Measurements from ENCODE around the gene ADGRF4. TPM values are rescaled to one million over a fixed set of nuclear protein-coding genes. Genes with fewer than 3 reads are reported as not detected.

ADGRF4 gene
- total and polyA plus RNA-seq, 4 donors = 0.10 to 0.48 (median 0.22) TPM

DNA sequence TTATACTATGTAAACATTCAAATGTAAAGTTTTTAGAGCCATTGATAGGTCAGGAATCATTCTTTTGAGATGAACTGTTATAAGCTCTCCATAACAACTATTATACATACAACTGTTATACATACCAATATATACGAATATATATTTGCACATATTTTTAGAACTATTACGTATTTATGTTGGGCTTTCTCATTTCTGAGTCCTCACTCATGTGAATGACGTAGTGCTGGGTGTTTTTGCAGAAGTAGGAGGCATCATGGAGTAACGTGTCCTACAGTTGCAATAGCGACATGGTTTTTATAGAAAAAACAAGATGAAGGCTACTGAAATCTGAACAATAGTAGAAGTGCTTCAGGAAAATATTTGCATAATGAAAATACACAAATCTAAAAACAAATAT, 36.4 kb upstream of the ADGRF4 start:
- no peaks in the 10 kb centered on the region for H3K9me3 ChIP-seq (ENCODE audit: control insufficient read depth in 4 of 4, insufficient read depth in 3 of 4, low read length in 3 of 4)
- no peaks in the 10 kb centered on the region for H3K36me3 ChIP-seq (ENCODE audit: control insufficient read depth in 4 of 4, insufficient read depth in 4 of 4, low read length in 4 of 4)
- no peak overlapping the region for H3K27ac ChIP-seq (ENCODE audit: low read depth in 1 of 2, low read length in 1 of 2)
- WGBS, 2 donors = 73 to 80% methylated on average over 5 of the region's 5 CpGs
- no peak overlapping the region for H3K9ac ChIP-seq (ENCODE audit: insufficient read depth in 1 of 2, low read length in 2 of 2)
- ATAC-seq (ENCODE audit: insufficient read depth, low FRiP score) (no peak), DNase-seq (no peak)
- TF ChIP-seq, protein P1, sequence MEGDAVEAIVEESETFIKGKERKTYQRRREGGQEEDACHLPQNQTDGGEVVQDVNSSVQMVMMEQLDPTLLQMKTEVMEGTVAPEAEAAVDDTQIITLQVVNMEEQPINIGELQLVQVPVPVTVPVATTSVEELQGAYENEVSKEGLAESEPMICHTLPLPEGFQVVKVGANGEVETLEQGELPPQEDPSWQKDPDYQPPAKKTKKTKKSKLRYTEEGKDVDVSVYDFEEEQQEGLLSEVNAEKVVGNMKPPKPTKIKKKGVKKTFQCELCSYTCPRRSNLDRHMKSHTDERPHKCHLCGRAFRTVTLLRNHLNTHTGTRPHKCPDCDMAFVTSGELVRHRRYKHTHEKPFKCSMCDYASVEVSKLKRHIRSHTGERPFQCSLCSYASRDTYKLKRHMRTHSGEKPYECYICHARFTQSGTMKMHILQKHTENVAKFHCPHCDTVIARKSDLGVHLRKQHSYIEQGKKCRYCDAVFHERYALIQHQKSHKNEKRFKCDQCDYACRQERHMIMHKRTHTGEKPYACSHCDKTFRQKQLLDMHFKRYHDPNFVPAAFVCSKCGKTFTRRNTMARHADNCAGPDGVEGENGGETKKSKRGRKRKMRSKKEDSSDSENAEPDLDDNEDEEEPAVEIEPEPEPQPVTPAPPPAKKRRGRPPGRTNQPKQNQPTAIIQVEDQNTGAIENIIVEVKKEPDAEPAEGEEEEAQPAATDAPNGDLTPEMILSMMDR (IDR thresholded peaks at IDR 0.05; ENCODE audit: control extremely low read depth, extremely low read depth) = no peak
- no peaks in the 10 kb centered on the region for H3K27me3 ChIP-seq (ENCODE audit: control insufficient read depth in 3 of 3, insufficient read depth in 3 of 3, low read length in 2 of 3)
- no peak overlapping the region for H3K4me3 ChIP-seq
- H3K4me1 ChIP-seq (ENCODE audit: control insufficient read depth in 5 of 5, insufficient read depth in 5 of 5, low read length in 5 of 5) = peaks cover 0 to 3% (median 0%) of the 10 kb centered on the region in 5 donors

DNA sequence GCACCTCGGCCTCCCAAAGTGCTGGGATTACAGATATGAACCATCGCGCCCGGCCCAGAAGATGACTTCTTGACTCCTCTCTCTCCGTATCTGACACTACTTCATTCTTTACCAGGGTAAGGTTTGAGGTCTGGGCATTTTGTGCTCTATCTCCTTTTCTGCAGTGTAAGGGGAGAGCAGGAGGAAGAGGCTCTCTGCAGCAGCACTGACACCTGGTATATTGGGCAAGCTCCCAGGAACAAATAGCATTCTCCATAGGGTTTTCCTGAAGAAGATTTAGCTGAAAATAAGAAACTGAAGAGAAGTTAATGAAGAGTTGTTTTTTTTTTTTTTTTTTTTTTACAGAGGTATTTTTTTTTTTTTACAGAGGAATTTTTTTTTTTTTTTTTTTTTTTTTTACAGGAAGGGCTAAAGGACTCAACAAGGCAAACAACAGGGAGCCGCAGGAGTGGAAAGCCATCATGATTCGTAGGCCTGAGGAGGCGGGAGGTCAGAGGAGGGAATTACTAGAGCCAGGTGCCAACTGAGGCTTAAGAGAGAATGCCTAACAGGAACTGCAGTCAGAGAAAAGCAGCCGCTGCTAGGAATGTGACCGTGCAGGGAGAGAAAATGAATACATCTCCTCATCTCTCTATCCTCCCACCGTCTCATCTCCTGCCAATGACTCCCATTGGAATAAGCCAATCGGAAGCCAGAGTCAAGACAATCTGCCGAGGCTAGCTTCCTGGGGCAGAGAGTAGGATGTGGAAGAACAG, 34.7 kb upstream of the ADGRF4 start:
- TF ChIP-seq, protein P1 (IDR thresholded peaks at IDR 0.05; ENCODE audit: control extremely low read depth, extremely low read depth) = no peak
- H3K4me1 ChIP-seq (ENCODE audit: control insufficient read depth in 5 of 5, insufficient read depth in 5 of 5, low read length in 5 of 5) = peaks cover 0 to 3% (median 0%) of the 10 kb centered on the region in 5 donors
- WGBS, 2 donors = 82 to 90% methylated on average over 13 of the region's 13 CpGs
- H3K27ac ChIP-seq (ENCODE audit: low read depth in 1 of 2, low read length in 1 of 2) = no peak overlapping the region
- H3K36me3 ChIP-seq (ENCODE audit: control insufficient read depth in 4 of 4, insufficient read depth in 4 of 4, low read length in 4 of 4) = no peaks in the 10 kb centered on the region
- no peaks in the 10 kb centered on the region for H3K27me3 ChIP-seq (ENCODE audit: control insufficient read depth in 3 of 3, insufficient read depth in 3 of 3, low read length in 2 of 3)
- ATAC-seq (ENCODE audit: insufficient read depth, low FRiP score) (no peak), DNase-seq (no peak)
- H3K4me3 ChIP-seq = no peak overlapping the region
- no peaks in the 10 kb centered on the region for H3K9me3 ChIP-seq (ENCODE audit: control insufficient read depth in 4 of 4, insufficient read depth in 3 of 4, low read length in 3 of 4)
- no peak overlapping the region for H3K9ac ChIP-seq (ENCODE audit: insufficient read depth in 1 of 2, low read length in 2 of 2)

DNA sequence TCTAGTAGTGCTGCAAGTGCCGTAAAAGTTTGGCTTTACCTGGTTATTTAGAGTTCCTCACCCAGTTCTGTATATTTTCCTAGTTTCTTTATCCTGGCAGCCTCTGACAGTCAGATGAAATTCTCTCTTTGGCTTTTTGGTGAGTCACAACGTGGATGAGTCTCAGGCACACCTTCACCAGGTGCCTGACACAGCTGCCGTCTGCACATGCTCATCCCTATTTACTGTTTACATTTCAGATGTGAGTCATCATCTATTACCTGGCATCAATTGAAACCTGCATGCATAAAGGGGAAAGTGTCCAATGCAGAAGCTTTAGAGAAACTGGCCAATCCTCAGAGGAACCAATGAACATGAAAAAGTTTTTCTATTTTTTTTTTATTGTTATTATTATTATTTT, 33.3 kb upstream of the ADGRF4 start:
- no peak for ATAC-seq (ENCODE audit: insufficient read depth, low FRiP score)
- Histone ChIP-seq H3K36me3 (ENCODE audit: control insufficient read depth in 4 of 4, insufficient read depth in 4 of 4, low read length in 4 of 4) (no peaks in the 10 kb centered on the region), H3K4me3 (no peak overlapping the region), H3K9me3 (ENCODE audit: control insufficient read depth in 4 of 4, insufficient read depth in 3 of 4, low read length in 3 of 4) (no peaks in the 10 kb centered on the region), H3K9ac (ENCODE audit: insufficient read depth in 1 of 2, low read length in 2 of 2) (no peak overlapping the region), H3K4me1 (ENCODE audit: control insufficient read depth in 5 of 5, insufficient read depth in 5 of 5, low read length in 5 of 5) (peaks cover 0 to 8% (median 0%) of the 10 kb centered on the region in 5 donors), H3K27me3 (ENCODE audit: control insufficient read depth in 3 of 3, insufficient read depth in 3 of 3, low read length in 2 of 3) (no peaks in the 10 kb centered on the region), H3K27ac (ENCODE audit: low read depth in 1 of 2, low read length in 1 of 2) (no peak overlapping the region)
- no peak for DNase-seq
- WGBS, 2 donors = 82 to 84% methylated on average over 3 of the region's 3 CpGs
- TF ChIP-seq, protein P1 (IDR thresholded peaks at IDR 0.05; ENCODE audit: control extremely low read depth, extremely low read depth) = no peak

All from lung (tissue), 12 donors.